Liver (tissue), 9 donors: Measurements from ENCODE around the gene CLPTM1. TPM values are rescaled to one million over a fixed set of nuclear protein-coding genes. Genes with fewer than 3 reads are reported as not detected.

Source experiments
- DNase-seq: peaks from one replicate; pipeline ENCODE4 v3.0.0-alpha.2; 2017; ENCODE audit warnings: low spot score
- H3K27ac ChIP-seq, 2 donors: one replicate each; pipeline ENCODE4 v1.7.0; 2013; ENCODE audit warnings: inconsistent platforms in 2 of 2, low read length in 2 of 2, control low read depth in 1 of 2, low read depth in 1 of 2, mild to moderate bottlenecking in 1 of 2
- H3K27me3 ChIP-seq, 4 donors: one replicate each; pipeline versions ENCODE4 v1.6.1 to v1.7.0; 2013; ENCODE audit warnings: low read length in 3 of 4, inconsistent platforms in 1 of 4, mild to moderate bottlenecking in 1 of 4, moderate library complexity in 1 of 4; ENCODE audit not compliant: control insufficient read depth in 4 of 4, insufficient read depth in 4 of 4
- H3K36me3 ChIP-seq, 4 donors: one replicate each; pipeline versions ENCODE4 v1.6.1 to v1.7.0; 2013; ENCODE audit warnings: low read length in 3 of 4, mild to moderate bottlenecking in 3 of 4, low read depth in 1 of 4, moderate library complexity in 1 of 4; ENCODE audit not compliant: control insufficient read depth in 4 of 4, insufficient read depth in 3 of 4
- H3K4me1 ChIP-seq, 4 donors: one replicate each; pipeline versions ENCODE4 v1.6.1 to v1.7.0; 2013; ENCODE audit warnings: low read length in 3 of 4, mild to moderate bottlenecking in 3 of 4, moderate library complexity in 1 of 4; ENCODE audit not compliant: control insufficient read depth in 4 of 4, insufficient read depth in 4 of 4
- H3K4me3 ChIP-seq, 3 donors: one replicate each; pipeline versions ENCODE4 v1.6.1 to v1.7.0; 2013; ENCODE audit warnings: low read length in 3 of 3, control low read depth in 1 of 3, low read depth in 1 of 3, mild to moderate bottlenecking in 1 of 3
- H3K9ac ChIP-seq, 2 donors: one replicate each; pipeline ENCODE4 v1.7.0; 2013; ENCODE audit warnings: low read length in 2 of 2, mild to moderate bottlenecking in 2 of 2, moderate library complexity in 2 of 2, control low read depth in 1 of 2, low read depth in 1 of 2
- H3K9me3 ChIP-seq, 4 donors: one replicate each; pipeline versions ENCODE4 v1.6.1 to v1.7.0; 2013; ENCODE audit warnings: low read length in 3 of 4; ENCODE audit not compliant: control insufficient read depth in 4 of 4
- EGR1 ChIP-seq, 2 donors: IDR thresholded peaks; 2 replicates each; pipeline ENCODE4 v1.6.1; 2016 to 2018; ENCODE audit warnings: antibody characterized with exemption in 2 of 2, low read depth in 2 of 2
- FOXA1 ChIP-seq: IDR thresholded peaks from 2 replicates; pipeline ENCODE4 v1.6.1; 2016; ENCODE audit warnings: antibody characterized with exemption
- FOXA2 ChIP-seq: IDR thresholded peaks from 2 replicates; pipeline ENCODE4 v1.6.1; 2016; ENCODE audit warnings: antibody characterized with exemption
- GABPA ChIP-seq, 2 donors: IDR thresholded peaks in 1 of 2; conservative IDR thresholded peaks in 1 of 2; 2 replicates each; pipeline ENCODE4 v1.6.1; 2016; ENCODE audit warnings: antibody characterized with exemption in 2 of 2, mild to moderate bottlenecking in 1 of 2, moderate library complexity in 1 of 2
- HNF4G ChIP-seq: IDR thresholded peaks from 2 replicates; pipeline ENCODE4 v1.6.1; 2016; ENCODE audit warnings: antibody characterized with exemption
- JUND ChIP-seq, 2 donors: IDR thresholded peaks; 2 replicates each; pipeline ENCODE4 v1.6.1; 2016; ENCODE audit warnings: antibody characterized with exemption in 2 of 2
- NR2F2 ChIP-seq: IDR thresholded peaks from 2 replicates; pipeline ENCODE4 v1.6.1; 2016; ENCODE audit warnings: antibody characterized with exemption
- RAD21 ChIP-seq, 2 donors: IDR thresholded peaks; 2 replicates each; pipeline ENCODE4 v1.6.1; 2016; ENCODE audit warnings: antibody characterized with exemption in 2 of 2, mild to moderate bottlenecking in 2 of 2
- REST ChIP-seq: IDR thresholded peaks from 2 replicates; pipeline ENCODE4 v1.6.1; 2016; ENCODE audit warnings: antibody characterized with exemption, mild to moderate bottlenecking
- RXRA ChIP-seq, 2 donors: IDR thresholded peaks; 2 replicates each; pipeline ENCODE4 v1.6.1; 2017 to 2018; ENCODE audit warnings: antibody characterized with exemption in 2 of 2, mild to moderate bottlenecking in 1 of 2
- SP1 ChIP-seq: IDR thresholded peaks from 2 replicates; pipeline ENCODE4 v1.6.1; 2018; ENCODE audit warnings: antibody characterized with exemption, mild to moderate bottlenecking
- TAF1 ChIP-seq: conservative IDR thresholded peaks from 2 replicates; pipeline ENCODE4 v1.6.1; 2016; ENCODE audit warnings: antibody characterized with exemption, mild to moderate bottlenecking
- YY1 ChIP-seq: IDR thresholded peaks from 2 replicates; pipeline ENCODE4 v1.6.1; 2016; ENCODE audit warnings: antibody characterized with exemption, mild to moderate bottlenecking
- WGBS: extraction: QIAGEN DNeasy Blood & Tissue Kit; methylation state at CpG from one replicate; pipeline ENCODE4 v1.1.7; 2013; 5-methylcytosine and 5-hydroxymethylcytosine counted together
- polyA plus RNA-seq, 2 donors: library from polyadenylated mRNA; stranded (reverse) in 1 of 2; unstranded in 1 of 2; fragments of 200-250 nt in 1 of 2; fragments of >200 nt in 1 of 2; fragmentation: Nextera tagmentation in 1 of 2; extraction: Ambion mirVana in 1 of 2; gene quantifications; one replicate each; pipeline versions ENCODE4 v1.2.1 to v1.2.3, GENCODE V29; 2013 to 2015
- total RNA-seq, 2 donors: library from RNA; depleted of rRNA; stranded (reverse); fragments of >200 nt; gene quantifications; one replicate each; pipeline ENCODE4 v1.2.3, GENCODE V29; 2014
- TF ChIP-seq, protein P1 (sequence below): IDR thresholded peaks from 2 replicates; pipeline ENCODE4 v1.6.1; 2016; ENCODE audit warnings: antibody characterized with exemption
- TF ChIP-seq, protein P2 (sequence below): IDR thresholded peaks from 2 replicates; pipeline ENCODE4 v1.6.1; 2016; ENCODE audit warnings: antibody characterized with exemption
- TF ChIP-seq, protein P3 (sequence below): fragments of 150-350 bp; IDR thresholded peaks from 2 replicates; pipeline ENCODE4 v1.5.1; 2017; ENCODE audit warnings: improper control_type of control experiment, low read depth, low read length; ENCODE audit not compliant: missing input control
- TF ChIP-seq, protein P4 (sequence below): IDR thresholded peaks from 2 replicates; pipeline ENCODE4 v1.6.1; 2016; ENCODE audit warnings: antibody characterized with exemption
- donor health status: healthy.
- donor health status: healthy.
- donor health status: healthy.
- donor health status: healthy.
- donor health status: healthy.

Gene CLPTM1
- total and polyA plus RNA-seq, 4 donors = 35.8 to 94.5 (median 51.5) TPM

DNA sequence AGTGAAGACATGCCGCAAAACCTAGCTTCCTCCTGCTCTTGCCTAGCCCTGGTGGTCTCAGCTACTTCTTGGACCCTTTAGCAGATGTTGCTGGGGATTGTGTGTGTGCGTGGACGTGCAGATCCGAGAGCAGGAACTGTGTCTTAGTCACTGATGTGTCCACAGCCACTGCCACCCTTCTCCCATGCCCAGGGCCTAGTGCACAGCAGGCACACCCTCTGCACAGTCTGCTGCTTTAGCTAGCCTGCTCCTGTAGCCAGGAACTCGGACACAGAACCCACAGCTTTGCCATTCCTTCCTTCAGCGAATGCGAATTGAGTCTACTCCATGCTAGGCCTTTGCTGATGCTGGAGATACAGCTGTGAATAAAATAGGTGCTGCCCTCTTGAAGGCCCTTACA is 2.3 kb downstream of the CLPTM1 start:
- 87% methylated on average over 7 of the region's 7 CpGs for WGBS
- TF ChIP-seq, protein P1, sequence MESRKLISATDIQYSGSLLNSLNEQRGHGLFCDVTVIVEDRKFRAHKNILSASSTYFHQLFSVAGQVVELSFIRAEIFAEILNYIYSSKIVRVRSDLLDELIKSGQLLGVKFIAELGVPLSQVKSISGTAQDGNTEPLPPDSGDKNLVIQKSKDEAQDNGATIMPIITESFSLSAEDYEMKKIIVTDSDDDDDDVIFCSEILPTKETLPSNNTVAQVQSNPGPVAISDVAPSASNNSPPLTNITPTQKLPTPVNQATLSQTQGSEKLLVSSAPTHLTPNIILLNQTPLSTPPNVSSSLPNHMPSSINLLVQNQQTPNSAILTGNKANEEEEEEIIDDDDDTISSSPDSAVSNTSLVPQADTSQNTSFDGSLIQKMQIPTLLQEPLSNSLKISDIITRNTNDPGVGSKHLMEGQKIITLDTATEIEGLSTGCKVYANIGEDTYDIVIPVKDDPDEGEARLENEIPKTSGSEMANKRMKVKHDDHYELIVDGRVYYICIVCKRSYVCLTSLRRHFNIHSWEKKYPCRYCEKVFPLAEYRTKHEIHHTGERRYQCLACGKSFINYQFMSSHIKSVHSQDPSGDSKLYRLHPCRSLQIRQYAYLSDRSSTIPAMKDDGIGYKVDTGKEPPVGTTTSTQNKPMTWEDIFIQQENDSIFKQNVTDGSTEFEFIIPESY = no peak
- TF ChIP-seq YY1 = no peak
- TF ChIP-seq RXRA (IDR thresholded peaks at IDR 0.05) = no peak
- no peak for TF ChIP-seq SP1
- TF ChIP-seq, protein P2, sequence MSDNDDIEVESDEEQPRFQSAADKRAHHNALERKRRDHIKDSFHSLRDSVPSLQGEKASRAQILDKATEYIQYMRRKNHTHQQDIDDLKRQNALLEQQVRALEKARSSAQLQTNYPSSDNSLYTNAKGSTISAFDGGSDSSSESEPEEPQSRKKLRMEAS = no peak
- Histone ChIP-seq H3K4me1 (peaks cover 0 to 43% (median 39%) of the 10 kb centered on the region in 4 donors), H3K36me3 (peaks cover 4 to 12% (median 5%) of the 10 kb centered on the region in 4 donors), H3K4me3 (no peak overlapping the region), H3K27ac (no peak overlapping the region), H3K9ac (no peak overlapping the region), H3K27me3 (no peaks in the 10 kb centered on the region), H3K9me3 (no peaks in the 10 kb centered on the region)
- DNase-seq = no peak

DNA sequence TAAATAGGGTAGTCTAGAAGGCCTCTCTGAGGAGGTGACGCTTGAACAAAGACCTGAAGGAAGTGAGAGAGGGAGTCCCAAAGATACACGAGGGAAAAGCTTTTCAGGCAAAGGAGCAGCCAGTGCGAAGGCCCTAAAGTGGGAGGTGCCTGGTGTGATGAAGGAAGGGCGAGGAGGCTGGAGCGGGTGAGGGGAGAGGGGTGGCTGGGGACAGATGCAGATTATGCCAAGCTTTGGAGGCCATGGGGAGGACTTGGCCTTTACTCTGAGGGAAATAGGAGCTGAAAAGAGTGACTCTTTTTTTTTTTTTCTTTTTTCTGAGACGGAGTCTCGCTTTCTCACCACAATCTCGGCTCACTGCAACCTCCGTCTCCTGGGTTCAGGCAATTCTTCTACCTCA is 2.9 kb downstream of the CLPTM1 start:
- DNase-seq = no peak
- peaks cover 5 to 12% (median 6%) of the 10 kb centered on the region in 4 donors for H3K36me3 ChIP-seq
- H3K27ac ChIP-seq = no peak overlapping the region

DNA sequence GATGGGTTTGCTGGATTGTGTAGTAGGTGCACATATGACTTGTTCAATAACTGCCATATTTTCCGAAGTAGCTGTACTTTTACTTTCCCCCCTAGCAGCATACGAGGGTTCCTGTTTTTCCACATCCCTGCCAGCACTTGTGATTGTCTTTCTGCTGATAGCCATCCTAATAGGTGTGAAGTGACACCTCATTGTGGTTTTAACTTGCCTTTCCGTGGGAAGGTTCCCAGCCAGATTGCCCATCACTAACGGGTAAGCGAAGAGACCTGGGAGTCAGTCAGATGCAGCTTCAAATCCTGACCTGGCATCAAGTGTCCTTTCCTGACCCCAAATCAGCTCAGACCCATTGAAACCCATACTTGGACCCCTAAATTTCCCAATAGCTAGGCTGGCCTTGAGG is 4.5 kb downstream of the CLPTM1 start:
- H3K4me1 ChIP-seq = peaks cover 0 to 28% (median 25%) of the 10 kb centered on the region in 4 donors
- WGBS = 90% methylated on average over 5 of the region's 5 CpGs
- no peak for TF ChIP-seq FOXA1
- TF ChIP-seq, protein P3, sequence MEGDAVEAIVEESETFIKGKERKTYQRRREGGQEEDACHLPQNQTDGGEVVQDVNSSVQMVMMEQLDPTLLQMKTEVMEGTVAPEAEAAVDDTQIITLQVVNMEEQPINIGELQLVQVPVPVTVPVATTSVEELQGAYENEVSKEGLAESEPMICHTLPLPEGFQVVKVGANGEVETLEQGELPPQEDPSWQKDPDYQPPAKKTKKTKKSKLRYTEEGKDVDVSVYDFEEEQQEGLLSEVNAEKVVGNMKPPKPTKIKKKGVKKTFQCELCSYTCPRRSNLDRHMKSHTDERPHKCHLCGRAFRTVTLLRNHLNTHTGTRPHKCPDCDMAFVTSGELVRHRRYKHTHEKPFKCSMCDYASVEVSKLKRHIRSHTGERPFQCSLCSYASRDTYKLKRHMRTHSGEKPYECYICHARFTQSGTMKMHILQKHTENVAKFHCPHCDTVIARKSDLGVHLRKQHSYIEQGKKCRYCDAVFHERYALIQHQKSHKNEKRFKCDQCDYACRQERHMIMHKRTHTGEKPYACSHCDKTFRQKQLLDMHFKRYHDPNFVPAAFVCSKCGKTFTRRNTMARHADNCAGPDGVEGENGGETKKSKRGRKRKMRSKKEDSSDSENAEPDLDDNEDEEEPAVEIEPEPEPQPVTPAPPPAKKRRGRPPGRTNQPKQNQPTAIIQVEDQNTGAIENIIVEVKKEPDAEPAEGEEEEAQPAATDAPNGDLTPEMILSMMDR = no peak
- TF ChIP-seq RAD21 (IDR thresholded peaks at IDR 0.05) = no peak
- no peak for TF ChIP-seq JUND (IDR thresholded peaks at IDR 0.05)
- TF ChIP-seq SP1 = no peak
- no peak for TF ChIP-seq TAF1
- no peak for TF ChIP-seq FOXA2
- no peak for TF ChIP-seq RXRA (IDR thresholded peaks at IDR 0.05)
- no peak for TF ChIP-seq YY1
- no peak for TF ChIP-seq GABPA (IDR thresholded peaks at IDR 0.05 in 1 of 2, conservative IDR thresholded peaks at IDR 0.05 in 1 of 2)
- TF ChIP-seq REST = no peak
- TF ChIP-seq NR2F2 = no peak

More for the DNA sequence above, 2.9 kb downstream of the CLPTM1 start:
- H3K9ac ChIP-seq = no peak overlapping the region
- H3K4me1 ChIP-seq = peaks cover 0 to 43% (median 39%) of the 10 kb centered on the region in 4 donors
- no peaks in the 10 kb centered on the region for H3K9me3 ChIP-seq
- H3K27me3 ChIP-seq = no peaks in the 10 kb centered on the region
- H3K4me3 ChIP-seq = no peak overlapping the region
- TF ChIP-seq, protein P4, sequence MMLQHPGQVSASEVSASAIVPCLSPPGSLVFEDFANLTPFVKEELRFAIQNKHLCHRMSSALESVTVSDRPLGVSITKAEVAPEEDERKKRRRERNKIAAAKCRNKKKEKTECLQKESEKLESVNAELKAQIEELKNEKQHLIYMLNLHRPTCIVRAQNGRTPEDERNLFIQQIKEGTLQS = no peak
- TF ChIP-seq GABPA (IDR thresholded peaks at IDR 0.05 in 1 of 2, conservative IDR thresholded peaks at IDR 0.05 in 1 of 2) = no peak
- TF ChIP-seq, protein P1 = no peak
- no peak for TF ChIP-seq RAD21 (IDR thresholded peaks at IDR 0.05)
- no peak for TF ChIP-seq EGR1 (IDR thresholded peaks at IDR 0.05; ENCODE audit: low read depth in 2 of 2)
- TF ChIP-seq, protein P2 = no peak
- no peak for TF ChIP-seq NR2F2
- TF ChIP-seq HNF4G = no peak
- WGBS = 87% methylated on average over 9 of the region's 9 CpGs

More for the DNA sequence above, 4.5 kb downstream of the CLPTM1 start:
- Histone ChIP-seq H3K9me3 (no peaks in the 10 kb centered on the region), H3K9ac (no peak overlapping the region), H3K27ac (no peak overlapping the region), H3K4me3 (no peak overlapping the region), H3K27me3 (no peaks in the 10 kb centered on the region), H3K36me3 (peaks cover 7 to 15% (median 8%) of the 10 kb centered on the region in 4 donors)
- no peak for DNase-seq
